Stimulated activated CD8-positive, alpha-beta memory T cell treated with anti-CD3 and anti-CD28 coated beads, Interleukin-4, amount 100 ng/mL, for 1 hour (primary cell): ENCODE measurements around the gene GIMAP6.
"Not testable (repeated sequence)": the region's sequence is repeated elsewhere in the genome, so short reads cannot be mapped to it uniquely, and the experiment has no call there.

ENCODE experiments used
- DNase-seq, 2 donors: peaks; one replicate each; pipeline ENCODE4 v3.0.0-alpha.2; 2020; ENCODE audit warnings: low read depth in 2 of 2, low spot score in 1 of 2

The GIMAP6 gene

GRCh38 chr7:150586068-150586784 is 46.0 kb downstream of the GIMAP6 start:
- DNase-seq, result no peak

- DNase-seq, result no peak
These were observed 47.0 kb downstream of the GIMAP6 start for GRCh38 chr7:150585199-150585598.

- no peak for DNase-seq
These were observed 51.4 kb downstream of the GIMAP6 start for GRCh38 chr7:150580638-150581394.

GRCh38 chr7:150579979-150580637 is 52.1 kb downstream of the GIMAP6 start:
- DNase-seq, result not testable (repeated sequence)
